WTC11 (cell line): ENCODE measurements around the gene MYO15B. TPM values are rescaled to one million over a fixed set of nuclear protein-coding genes. Genes with fewer than 3 reads are reported as not detected.
A peak's percentile ranks its signal among the peaks of the same experiment; 100 is the strongest.

Source experiments
- ATAC-seq: fragments of 200-7000 bp; cut with Tn5 transposase; 2 replicates; pipeline ENCODE4 v1.10.0; 2021; ENCODE audit warnings: mild to moderate bottlenecking, moderate library complexity
- Bru-seq: library from RNA; stranded (reverse); fragments of 400-500 nt; gene quantifications from one replicate; lab custom pipeline; 2021; lab: Mats Ljungman, UMichigan
- CTCF ChIA-PET: fragments of 300-600 bp; sonication (Branson Sonifier 250); formaldehyde crosslinking; loops from one replicate; lab custom pipeline; 2021; ENCODE audit warnings: antibody characterized with exemption; lab: Charles Lee
- POLR2A ChIA-PET: fragments of 350-600 bp; sonication (Branson Sonifier 250); formaldehyde crosslinking; loops from one replicate; lab custom pipeline; 2021; ENCODE audit warnings: antibody characterized with exemption; lab: Charles Lee
- DNase-seq: peaks from one replicate; pipeline ENCODE4 v3.0.0; 2021; ENCODE audit warnings: low spot score
- H3K27ac Mint-ChIP-seq: 2 replicates; pipeline ENCODE4 v1.8.0; 2021; ENCODE audit warnings: mixed read lengths
- H3K27me3 Mint-ChIP-seq: 2 replicates; pipeline ENCODE4 v1.8.0; 2021; ENCODE audit warnings: low read depth, mild to moderate bottlenecking, moderate library complexity, mixed read lengths
- H3K36me3 Mint-ChIP-seq: 2 replicates; pipeline ENCODE4 v1.8.0; 2021; ENCODE audit warnings: mixed read lengths
- H3K4me1 Mint-ChIP-seq: 2 replicates; pipeline ENCODE4 v1.8.0; 2022; ENCODE audit warnings: mixed read lengths
- H3K4me3 Mint-ChIP-seq: 2 replicates; pipeline ENCODE4 v1.8.0; 2021; ENCODE audit warnings: mild to moderate bottlenecking, moderate library complexity, mixed read lengths
- H3K9me3 Mint-ChIP-seq: 2 replicates; pipeline ENCODE4 v1.8.0; 2021; ENCODE audit warnings: mixed read lengths
- CREM ChIP-seq: sonication (generic); formaldehyde crosslinking; IDR thresholded peaks from 2 replicates; pipeline ENCODE4 v1.8.1; 2022; ENCODE audit warnings: mild to moderate bottlenecking, missing genetic modification reagents, moderate library complexity
- ELF4 ChIP-seq: sonication (generic); formaldehyde crosslinking; IDR thresholded peaks from 2 replicates; pipeline ENCODE4 v1.8.1; 2022; ENCODE audit warnings: low read depth, mild to moderate bottlenecking, moderate library complexity, missing genetic modification reagents
- ETV6 ChIP-seq: sonication (generic); formaldehyde crosslinking; IDR thresholded peaks from 2 replicates; pipeline ENCODE4 v1.8.1; 2022; ENCODE audit warnings: mild to moderate bottlenecking, missing genetic modification reagents
- HMGA2 ChIP-seq: fragments of 250-450 bp; sonication (Bioruptor Pico); IDR thresholded peaks from 2 replicates; pipeline ENCODE4 v1.4.0; 2021; ENCODE audit warnings: mild to moderate bottlenecking, moderate library complexity
- KAT7 ChIP-seq: sonication (generic); formaldehyde crosslinking; IDR thresholded peaks from 2 replicates; pipeline ENCODE4 v1.8.1; 2023; ENCODE audit warnings: missing genetic modification reagents, mild to moderate bottlenecking, borderline replicate concordance
- MAX ChIP-seq: sonication (generic); formaldehyde crosslinking; IDR thresholded peaks from 2 replicates; pipeline ENCODE4 v1.8.0; 2022; ENCODE audit warnings: mild to moderate bottlenecking, missing genetic modification reagents
- MYBL2 ChIP-seq: sonication (generic); formaldehyde crosslinking; IDR thresholded peaks from 2 replicates; pipeline ENCODE4 v1.8.1; 2023; ENCODE audit warnings: mild to moderate bottlenecking, moderate library complexity, missing genetic modification reagents
- NR3C1 ChIP-seq: sonication (generic); formaldehyde crosslinking; conservative IDR thresholded peaks from 2 replicates; pipeline ENCODE4 v1.8.1; 2023; ENCODE audit warnings: low read depth, mild to moderate bottlenecking, missing genetic modification reagents
- ZBTB43 ChIP-seq: sonication (generic); formaldehyde crosslinking; IDR thresholded peaks from 2 replicates; pipeline ENCODE4 v1.8.1; 2023; ENCODE audit warnings: mild to moderate bottlenecking, missing genetic modification reagents
- ZNF121 ChIP-seq: sonication (generic); formaldehyde crosslinking; IDR thresholded peaks from 2 replicates; pipeline ENCODE4 v1.8.0; 2023; ENCODE audit warnings: missing genetic modification reagents
- ZNF138 ChIP-seq: sonication (generic); formaldehyde crosslinking; conservative IDR thresholded peaks from 2 replicates; pipeline ENCODE4 v1.8.1; 2022; ENCODE audit warnings: mild to moderate bottlenecking, moderate library complexity, missing genetic modification reagents
- ZNF232 ChIP-seq: sonication (generic); formaldehyde crosslinking; IDR thresholded peaks from 2 replicates; pipeline ENCODE4 v1.8.0; 2022; ENCODE audit warnings: mild to moderate bottlenecking, missing genetic modification reagents
- ZNF263 ChIP-seq: sonication (generic); formaldehyde crosslinking; IDR thresholded peaks from 2 replicates; pipeline ENCODE4 v1.8.1; 2022; ENCODE audit warnings: low read depth, mild to moderate bottlenecking, moderate library complexity, missing genetic modification reagents
- ZNF423 ChIP-seq: fragments of 250-450 bp; sonication (Bioruptor Pico); IDR thresholded peaks from 2 replicates; pipeline ENCODE4 v2.1.2; 2022; ENCODE audit warnings: mild to moderate bottlenecking, moderate library complexity
- long read RNA-seq, 3 experiments: library from RNA in 1 of 3; library from capped mRNA in 1 of 3; library from polyadenylated mRNA in 1 of 3; unstranded in 2 of 3; stranded (forward) in 1 of 3; transcript quantifications; one replicate each; pipeline ENCODE4 v2.0.0, GENCODE V29; 2021
- total RNA-seq: library from RNA; stranded (reverse); gene quantifications from 3 replicates; pipeline ENCODE4 v1.2.3, GENCODE V29; 2021
- TF ChIP-seq, protein P1 (sequence below): sonication (generic); formaldehyde crosslinking; IDR thresholded peaks from 2 replicates; pipeline ENCODE4 v1.8.1; 2023; ENCODE audit warnings: mild to moderate bottlenecking, moderate library complexity, missing genetic modification reagents
- TF ChIP-seq, protein P2 (sequence below): sonication (generic); formaldehyde crosslinking; conservative IDR thresholded peaks from 2 replicates; pipeline ENCODE4 v1.8.1; 2023; ENCODE audit warnings: mild to moderate bottlenecking, low read depth, missing genetic modification reagents, moderate library complexity

Gene MYO15B
- total RNA-seq (35.6 to 51.1 TPM (median 51.0 TPM) in 3 replicates), Bru-seq, nascent RNA (percentile 35 among the genes with signal in this experiment)
- long read RNA-seq, experiment 1, partial matches to known transcripts = 5 of 13 reads
- long read RNA-seq, experiment 1, other reads (novel, unspliced or antisense) = 8 of 13 reads
- long read RNA-seq, experiment 2, partial matches to known transcripts = 1 of 4 reads
- long read RNA-seq, experiment 2, other reads (novel, unspliced or antisense) = 3 of 4 reads
- long read RNA-seq, experiment 3 = 0 reads

- ChIA-PET POLR2A (interaction anchor here (0.6 to 1.1 kb wide), 3 partner anchors 62 to 160 kb away, joined by 3 to 5 read pairs (median 4); no protein-coding TSS in a partner anchor), CTCF (interaction anchor here (0.6 to 8.9 kb wide), 29 partner anchors 10 to 317 kb away, joined by 3 to 52 read pairs (median 4); partner anchors contain the start of genes LLGL2, MIF4GD, SLC25A19 and SMIM5)
- peaks cover 5% of the 10 kb centered on the region for H3K4me1 Mint-ChIP-seq
- peak; percentile 14 for ATAC-seq
- H3K27me3 Mint-ChIP-seq = peaks cover 25% of the 10 kb centered on the region
- H3K27ac Mint-ChIP-seq = no peak within 1 kb of the TSS
- DNase-seq = peak; percentile 72
- TF ChIP-seq ELF4 (CRISPR knock-in tag) = no peak
- TF ChIP-seq MAX (CRISPR knock-in tag) = peak; percentile 7; the same call in 1 of the 2 replicates
- TF ChIP-seq ZNF232 (CRISPR knock-in tag) = peak; percentile 72; the same call in 1 of the 2 replicates
- peak; percentile 22 for TF ChIP-seq ZNF423 (CRISPR knock-in tag)
- TF ChIP-seq ZNF121 (CRISPR knock-in tag) = peak; percentile 26; the same call in 1 of the 2 replicates
- TF ChIP-seq, protein P1, sequence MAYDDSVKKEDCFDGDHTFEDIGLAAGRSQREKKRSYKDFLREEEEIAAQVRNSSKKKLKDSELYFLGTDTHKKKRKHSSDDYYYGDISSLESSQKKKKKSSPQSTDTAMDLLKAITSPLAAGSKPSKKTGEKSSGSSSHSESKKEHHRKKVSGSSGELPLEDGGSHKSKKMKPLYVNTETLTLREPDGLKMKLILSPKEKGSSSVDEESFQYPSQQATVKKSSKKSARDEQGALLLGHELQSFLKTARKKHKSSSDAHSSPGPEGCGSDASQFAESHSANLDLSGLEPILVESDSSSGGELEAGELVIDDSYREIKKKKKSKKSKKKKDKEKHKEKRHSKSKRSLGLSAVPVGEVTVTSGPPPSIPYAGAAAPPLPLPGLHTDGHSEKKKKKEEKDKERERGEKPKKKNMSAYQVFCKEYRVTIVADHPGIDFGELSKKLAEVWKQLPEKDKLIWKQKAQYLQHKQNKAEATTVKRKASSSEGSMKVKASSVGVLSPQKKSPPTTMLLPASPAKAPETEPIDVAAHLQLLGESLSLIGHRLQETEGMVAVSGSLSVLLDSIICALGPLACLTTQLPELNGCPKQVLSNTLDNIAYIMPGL (CRISPR knock-in tag) = peak; percentile 81
- TF ChIP-seq MYBL2 (CRISPR knock-in tag) = 0 out of 2 replicates have a peak, but pooled peaks have one; percentile 27
- 0 out of 2 replicates have a peak, but pooled peaks have one; percentile 73 for TF ChIP-seq KAT7 (CRISPR knock-in tag)
- TF ChIP-seq, protein P2, sequence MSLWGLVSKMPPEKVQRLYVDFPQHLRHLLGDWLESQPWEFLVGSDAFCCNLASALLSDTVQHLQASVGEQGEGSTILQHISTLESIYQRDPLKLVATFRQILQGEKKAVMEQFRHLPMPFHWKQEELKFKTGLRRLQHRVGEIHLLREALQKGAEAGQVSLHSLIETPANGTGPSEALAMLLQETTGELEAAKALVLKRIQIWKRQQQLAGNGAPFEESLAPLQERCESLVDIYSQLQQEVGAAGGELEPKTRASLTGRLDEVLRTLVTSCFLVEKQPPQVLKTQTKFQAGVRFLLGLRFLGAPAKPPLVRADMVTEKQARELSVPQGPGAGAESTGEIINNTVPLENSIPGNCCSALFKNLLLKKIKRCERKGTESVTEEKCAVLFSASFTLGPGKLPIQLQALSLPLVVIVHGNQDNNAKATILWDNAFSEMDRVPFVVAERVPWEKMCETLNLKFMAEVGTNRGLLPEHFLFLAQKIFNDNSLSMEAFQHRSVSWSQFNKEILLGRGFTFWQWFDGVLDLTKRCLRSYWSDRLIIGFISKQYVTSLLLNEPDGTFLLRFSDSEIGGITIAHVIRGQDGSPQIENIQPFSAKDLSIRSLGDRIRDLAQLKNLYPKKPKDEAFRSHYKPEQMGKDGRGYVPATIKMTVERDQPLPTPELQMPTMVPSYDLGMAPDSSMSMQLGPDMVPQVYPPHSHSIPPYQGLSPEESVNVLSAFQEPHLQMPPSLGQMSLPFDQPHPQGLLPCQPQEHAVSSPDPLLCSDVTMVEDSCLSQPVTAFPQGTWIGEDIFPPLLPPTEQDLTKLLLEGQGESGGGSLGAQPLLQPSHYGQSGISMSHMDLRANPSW (CRISPR knock-in tag) = 0 out of 2 replicates have a peak, but pooled peaks have one; percentile 74
- TF ChIP-seq ETV6 = peak; percentile 47
- 0 out of 2 replicates have a peak, but pooled peaks have one; percentile 31 for TF ChIP-seq NR3C1 (CRISPR knock-in tag)
- TF ChIP-seq ZNF263 (CRISPR knock-in tag) = 0 out of 2 replicates have a peak, but pooled peaks have one; percentile 22
- TF ChIP-seq CREM (CRISPR knock-in tag) = no peak
- TF ChIP-seq ZBTB43 (CRISPR knock-in tag) = no peak
- peaks cover 11% of the 10 kb centered on the region for H3K9me3 Mint-ChIP-seq
- H3K4me3 Mint-ChIP-seq = peak within 1 kb of the TSS; percentile 65
- peaks cover 3% of the 10 kb centered on the region; the same call in 1 of the 2 replicates for H3K36me3 Mint-ChIP-seq
Observed at GRCh38 chr17:75587675-75588595, at the start of gene MYO15B. MYO15B (plus strand) TSS chr17:75587800; CDS start chr17:75588058, 258 bp downstream.

DNA sequence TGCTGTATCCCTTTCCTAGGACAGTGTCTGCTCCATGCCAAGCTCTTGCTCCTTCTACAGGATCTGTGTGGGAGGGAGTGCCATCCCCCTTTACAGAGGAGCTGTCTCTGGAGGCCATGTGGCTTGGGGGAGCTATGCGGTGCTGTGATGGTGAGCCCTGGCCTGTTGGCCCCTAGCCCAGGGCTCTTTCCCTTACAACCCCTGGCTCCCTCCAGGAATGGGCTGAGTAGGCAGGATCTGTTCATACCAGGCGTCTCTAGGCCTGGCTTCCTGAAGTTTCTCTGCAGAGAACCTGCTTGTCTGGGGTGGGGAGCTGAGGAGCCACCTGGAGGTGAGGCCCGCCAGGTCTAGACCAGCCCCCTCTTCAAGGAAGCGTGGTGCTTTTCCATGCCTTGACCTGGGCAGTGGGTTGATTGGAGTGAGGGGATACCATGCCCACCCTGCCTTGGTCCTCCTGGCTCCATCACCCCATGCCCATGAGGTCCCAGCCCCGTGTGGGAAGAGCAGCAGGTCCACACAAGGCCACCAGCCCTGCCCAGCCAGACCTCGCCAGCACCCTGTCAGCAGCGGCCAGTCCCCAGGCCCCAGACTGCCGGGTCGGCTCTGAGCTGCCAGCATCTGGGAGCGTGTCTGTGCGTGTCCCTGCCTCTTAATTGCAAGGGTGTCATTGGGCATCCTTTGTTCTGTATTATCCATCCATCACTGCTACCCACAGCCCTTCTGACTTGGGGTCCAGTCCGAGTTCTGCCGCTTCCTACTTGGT, 47.5 kb upstream of the MYO15B start:
- ChIA-PET POLR2A (no interaction called here), CTCF (interaction anchor here (1.1 to 2.2 kb wide), 3 partner anchors 24 to 93 kb away, joined by 5 read pairs; partner anchors contain the start of gene TSEN54)
- no peak overlapping the region for H3K4me3 Mint-ChIP-seq
- no peak for DNase-seq
- peak overlapping the region; percentile 88 for H3K27ac Mint-ChIP-seq
- H3K4me1 Mint-ChIP-seq = peaks cover 19% of the 10 kb centered on the region
- no peak for ATAC-seq
- H3K36me3 Mint-ChIP-seq = no peaks in the 10 kb centered on the region
- TF ChIP-seq ETV6 (no peak), ZNF138 (CRISPR knock-in tag) (no peak), HMGA2 (CRISPR knock-in tag) (no peak)
- no peaks in the 10 kb centered on the region for H3K27me3 Mint-ChIP-seq
- no peaks in the 10 kb centered on the region for H3K9me3 Mint-ChIP-seq
